ENCODE measurements around the gene IRF2.

GRCh38 chr4:184472614-184473498 lies 1.5 kb downstream of the IRF2 start:
- TF ChIP-seq CTCF (IDR thresholded peaks at IDR 0.05) (no peak), ZFX (IDR thresholded peaks at IDR 0.05; ENCODE audit: borderline replicate concordance) (no peak)

All from 22Rv1 (cell line).